Loucy (cell line): ENCODE measurements around the gene CLPTM1.

Source experiments
- H2AFZ ChIP-seq: fragments of 200-600 bp; sonication (generic); 2 replicates; pipeline ENCODE4 v1.6.0; 2016; ENCODE audit warnings: antibody characterized with exemption, mild to moderate bottlenecking, low read length, moderate library complexity
- H3F3A ChIP-seq: fragments of 200-600 bp; 2 replicates; pipeline ENCODE4 v1.6.0; 2016; ENCODE audit warnings: antibody characterized with exemption, low read depth, mild to moderate bottlenecking
- H3K27me3 ChIP-seq: fragments of 200-600 bp; sonication (generic); 2 replicates; pipeline ENCODE4 v1.6.1; 2014; ENCODE audit warnings: low read length, mild to moderate bottlenecking; ENCODE audit not compliant: insufficient read depth, poor library complexity, severe bottlenecking
- H3K36me3 ChIP-seq: fragments of 200-600 bp; sonication (generic); 2 replicates; pipeline ENCODE4 v1.6.1; 2016; ENCODE audit warnings: low read length; ENCODE audit not compliant: insufficient read depth
- H3K4me1 ChIP-seq: fragments of 200-600 bp; sonication (generic); 2 replicates; pipeline ENCODE4 v1.5.1; 2014; ENCODE audit warnings: low read length, mild to moderate bottlenecking; ENCODE audit not compliant: insufficient read depth, poor library complexity, severe bottlenecking
- H3K4me2 ChIP-seq: fragments of 200-600 bp; sonication (generic); 2 replicates; pipeline ENCODE4 v1.6.0; 2014; ENCODE audit warnings: antibody characterized with exemption, low read length, low read depth, mild to moderate bottlenecking; ENCODE audit not compliant: poor library complexity, severe bottlenecking
- H3K4me3 ChIP-seq: fragments of 200-600 bp; sonication (generic); 2 replicates; pipeline ENCODE4 v1.5.1; 2014; ENCODE audit warnings: low read length, mild to moderate bottlenecking, mixed read lengths; ENCODE audit not compliant: poor library complexity, severe bottlenecking
- H3K79me2 ChIP-seq: fragments of 200-600 bp; sonication (generic); 2 replicates; pipeline ENCODE4 v1.6.1; 2014; ENCODE audit warnings: low read length; ENCODE audit not compliant: insufficient read depth
- H3K9ac ChIP-seq: fragments of 200-600 bp; sonication (generic); 2 replicates; pipeline ENCODE4 v1.6.0; 2014; ENCODE audit warnings: mild to moderate bottlenecking, low read depth, low read length, moderate library complexity; ENCODE audit not compliant: poor library complexity, severe bottlenecking
- H3K9me2 ChIP-seq: fragments of 200-600 bp; sonication (generic); replicated peaks from 2 replicates; pipeline ENCODE4 v1.6.1; 2016; ENCODE audit warnings: low read depth, low read length, mixed read lengths
- H3K9me3 ChIP-seq: fragments of 200-600 bp; sonication (generic); 2 replicates; pipeline ENCODE4 v1.6.1; 2014; ENCODE audit warnings: mild to moderate bottlenecking, antibody characterized with exemption, low read length, low read depth; ENCODE audit not compliant: insufficient read depth
- H4K20me1 ChIP-seq: fragments of 200-600 bp; sonication (generic); 2 replicates; pipeline ENCODE4 v1.6.0; 2014; ENCODE audit warnings: antibody characterized with exemption, low read length, mild to moderate bottlenecking; ENCODE audit not compliant: insufficient read depth, poor library complexity, severe bottlenecking
- CTCF ChIP-seq: fragments of 200-600 bp; sonication (generic); conservative IDR thresholded peaks from 2 replicates; pipeline ENCODE4 v1.5.1; 2014; ENCODE audit warnings: mild to moderate bottlenecking, antibody characterized with exemption, low read length
- EZH2phosphoT487 ChIP-seq: fragments of 200-600 bp; IDR thresholded peaks from 2 replicates; pipeline ENCODE4 v1.6.1; 2018; ENCODE audit warnings: antibody characterized with exemption, mild to moderate bottlenecking, moderate library complexity, borderline replicate concordance

Gene CLPTM1

DNA sequence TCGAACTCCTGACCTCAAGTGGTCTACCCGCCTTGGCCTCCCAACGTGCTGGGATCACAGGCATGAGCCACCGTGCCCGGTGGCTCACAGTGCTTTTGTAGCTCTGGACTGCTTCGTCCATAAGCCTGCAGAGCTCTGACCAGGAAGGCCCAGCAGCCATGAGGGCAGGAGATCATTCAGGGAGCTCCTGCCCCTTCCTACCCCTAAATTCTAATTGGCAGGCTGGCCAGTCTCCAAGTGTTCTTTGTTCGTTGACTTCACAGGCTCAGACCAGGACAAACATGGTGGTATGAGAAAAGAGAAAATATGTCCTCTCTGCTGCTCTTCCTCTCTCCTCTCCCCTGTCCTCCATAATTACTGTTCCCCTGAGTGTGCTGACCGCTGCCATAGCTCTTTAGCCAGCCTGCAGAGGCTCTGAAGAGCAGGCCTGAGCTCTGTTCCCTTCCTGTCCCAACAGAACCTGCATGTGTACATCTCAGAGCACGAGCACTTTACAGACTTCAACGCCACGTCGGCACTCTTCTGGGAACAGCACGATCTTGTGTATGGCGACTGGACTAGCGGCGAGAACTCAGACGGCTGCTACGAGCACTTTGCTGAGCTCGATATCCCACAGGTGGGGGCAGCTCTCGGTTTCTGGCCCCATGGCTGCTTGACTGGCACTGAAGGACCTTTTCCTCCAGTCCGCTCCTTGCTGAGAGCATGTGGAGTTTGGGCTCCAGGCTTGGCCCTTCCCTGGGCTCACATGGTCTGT is 19.0 kb downstream of the CLPTM1 start:
- no peak overlapping the region for H2AFZ ChIP-seq
- H3K4me3 ChIP-seq, result no peak overlapping the region
- H3F3A ChIP-seq, result no peaks in the 10 kb centered on the region
- H4K20me1 ChIP-seq, result no peaks in the 10 kb centered on the region
- H3K4me2 ChIP-seq, result no peak overlapping the region
- no peak for TF ChIP-seq CTCF
- TF ChIP-seq EZH2phosphoT487, result no peak
- H3K79me2 ChIP-seq, result no peaks in the 10 kb centered on the region
- no peaks in the 10 kb centered on the region for H3K9me3 ChIP-seq
- H3K9ac ChIP-seq, result no peak overlapping the region
- no peaks in the 10 kb centered on the region for H3K9me2 ChIP-seq
- H3K36me3 ChIP-seq, result peaks cover 52% of the 10 kb centered on the region; the same call in 1 of the 2 replicates
- no peaks in the 10 kb centered on the region for H3K27me3 ChIP-seq
- H3K4me1 ChIP-seq, result no peaks in the 10 kb centered on the region

GRCh38 chr19:44974857-44975256 is 19.7 kb downstream of the CLPTM1 start:
- Histone ChIP-seq H3K79me2 (no peaks in the 10 kb centered on the region), H3K9me2 (no peaks in the 10 kb centered on the region), H3F3A (no peaks in the 10 kb centered on the region), H3K4me1 (no peaks in the 10 kb centered on the region), H3K27me3 (no peaks in the 10 kb centered on the region), H3K36me3 (peaks cover 59% of the 10 kb centered on the region; the same call in 1 of the 2 replicates), H4K20me1 (no peaks in the 10 kb centered on the region), H3K9ac (no peak overlapping the region), H3K9me3 (no peaks in the 10 kb centered on the region), H3K4me3 (no peak overlapping the region), H3K4me2 (no peak overlapping the region), H2AFZ (no peak overlapping the region)
- TF ChIP-seq EZH2phosphoT487, result no peak
- TF ChIP-seq CTCF, result no peak

DNA sequence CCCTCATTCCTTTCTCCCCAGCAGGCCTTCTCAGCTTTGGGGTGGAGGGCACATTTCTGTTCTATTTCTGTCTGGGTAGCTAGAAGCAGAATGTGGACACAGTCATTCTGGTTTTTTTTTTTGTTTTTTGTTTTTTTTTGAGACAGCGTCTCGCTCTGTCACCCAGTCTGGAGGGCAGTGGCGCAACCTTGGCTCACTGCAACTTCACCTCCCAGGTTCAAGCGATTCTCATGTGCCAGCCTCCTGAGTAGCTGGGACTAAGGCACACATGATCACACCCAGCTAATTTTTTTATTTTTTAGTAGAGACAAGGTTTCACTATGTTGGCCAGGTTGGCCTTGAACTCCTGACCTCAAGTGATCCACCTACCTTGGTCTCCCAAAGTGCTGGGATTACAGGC is 20.3 kb downstream of the CLPTM1 start:
- H3K79me2 ChIP-seq, result no peaks in the 10 kb centered on the region
- H2AFZ ChIP-seq, result no peak overlapping the region
- no peak overlapping the region for H3K4me3 ChIP-seq
- no peaks in the 10 kb centered on the region for H3K9me2 ChIP-seq
- H3K9me3 ChIP-seq, result no peaks in the 10 kb centered on the region
- no peaks in the 10 kb centered on the region for H3K27me3 ChIP-seq
- H3F3A ChIP-seq, result no peaks in the 10 kb centered on the region
- no peak overlapping the region for H3K4me2 ChIP-seq
- no peaks in the 10 kb centered on the region for H3K4me1 ChIP-seq
- H4K20me1 ChIP-seq, result no peaks in the 10 kb centered on the region
- TF ChIP-seq CTCF (no peak), EZH2phosphoT487 (no peak)
- no peak overlapping the region for H3K9ac ChIP-seq
- H3K36me3 ChIP-seq, result peaks cover 61% of the 10 kb centered on the region; the same call in 1 of the 2 replicates
